Measurements from ENCODE around the gene PGR.

PGR gene

GRCh38 chr11:101129203-101129943, at the start of gene PGR:
Gene PGR (minus strand): TSS chr11:101129813. CDS start chr11:101129070, 743 bp downstream.
- no peak for DNase-seq

- no peak for DNase-seq
These were observed 46.8 kb upstream of the PGR start for GRCh38 chr11:101176381-101176780.

GRCh38 chr11:101169944-101170343, 40.3 kb upstream of the PGR start:
- DNase-seq = peak; percentile 1

GRCh38 chr11:101166038-101166437, 36.4 kb upstream of the PGR start:
- DNase-seq = no peak

- DNase-seq = no peak
These were observed 28.5 kb upstream of the PGR start for GRCh38 chr11:101158119-101158518.

GRCh38 chr11:101138245-101138930, 8.8 kb upstream of the PGR start:
- no peak for DNase-seq

- no peak for DNase-seq
These were observed 3.6 kb upstream of the PGR start for GRCh38 chr11:101133190-101133589.

- no peak for DNase-seq
These were observed 926 bp downstream of the PGR start for GRCh38 chr11:101128571-101129202.

- no peak for DNase-seq
These were observed 1.7 kb downstream of the PGR start for GRCh38 chr11:101127699-101128570.

GRCh38 chr11:101127197-101127698, 2.4 kb downstream of the PGR start:
- DNase-seq = no peak

GRCh38 chr11:101126551-101127196, 2.9 kb downstream of the PGR start:
- no peak for DNase-seq

GRCh38 chr11:101115671-101116160, 13.9 kb downstream of the PGR start:
- DNase-seq = no peak

- DNase-seq = no peak
These were observed 16.1 kb downstream of the PGR start for GRCh38 chr11:101113540-101113939.

- DNase-seq = no peak
These were observed 24.9 kb downstream of the PGR start for GRCh38 chr11:101104716-101105115.

- DNase-seq = no peak
These were observed 26.2 kb downstream of the PGR start for GRCh38 chr11:101103433-101103832.

- DNase-seq = no peak
These were observed 29.0 kb downstream of the PGR start for GRCh38 chr11:101100601-101101000.

GRCh38 chr11:101096036-101096704, 33.4 kb downstream of the PGR start:
- no peak for DNase-seq

- DNase-seq = peak; percentile 21
These were observed 37.8 kb downstream of the PGR start for GRCh38 chr11:101091781-101092180.

- DNase-seq = no peak
These were observed 38.8 kb downstream of the PGR start for GRCh38 chr11:101090679-101091270.

- no peak for DNase-seq
These were observed 46.3 kb downstream of the PGR start for GRCh38 chr11:101083335-101083734.

- no peak for DNase-seq
These were observed 46.8 kb downstream of the PGR start for GRCh38 chr11:101082813-101083212.
